ENCODE results near the gene RPL36AL.

DNA sequence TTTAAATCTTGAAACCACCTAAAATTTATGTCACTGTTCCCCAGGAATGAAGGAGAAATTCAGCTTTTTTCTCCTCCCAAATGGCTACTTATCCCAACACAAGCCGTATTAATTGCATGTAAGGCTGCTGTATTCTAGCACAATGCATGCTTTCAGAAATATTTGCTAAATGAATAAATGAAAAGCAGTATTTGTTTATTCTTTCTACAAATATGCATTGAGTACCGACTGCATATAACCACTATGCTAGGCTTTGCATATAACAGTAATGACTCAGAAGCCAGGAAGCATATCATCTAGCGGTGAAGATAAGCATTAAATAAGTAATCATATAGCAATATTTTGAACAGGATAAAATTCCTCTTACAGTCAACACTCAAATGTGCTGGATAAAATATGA, 27.4 kb downstream of the RPL36AL start:
- TF ChIP-seq, protein P1, sequence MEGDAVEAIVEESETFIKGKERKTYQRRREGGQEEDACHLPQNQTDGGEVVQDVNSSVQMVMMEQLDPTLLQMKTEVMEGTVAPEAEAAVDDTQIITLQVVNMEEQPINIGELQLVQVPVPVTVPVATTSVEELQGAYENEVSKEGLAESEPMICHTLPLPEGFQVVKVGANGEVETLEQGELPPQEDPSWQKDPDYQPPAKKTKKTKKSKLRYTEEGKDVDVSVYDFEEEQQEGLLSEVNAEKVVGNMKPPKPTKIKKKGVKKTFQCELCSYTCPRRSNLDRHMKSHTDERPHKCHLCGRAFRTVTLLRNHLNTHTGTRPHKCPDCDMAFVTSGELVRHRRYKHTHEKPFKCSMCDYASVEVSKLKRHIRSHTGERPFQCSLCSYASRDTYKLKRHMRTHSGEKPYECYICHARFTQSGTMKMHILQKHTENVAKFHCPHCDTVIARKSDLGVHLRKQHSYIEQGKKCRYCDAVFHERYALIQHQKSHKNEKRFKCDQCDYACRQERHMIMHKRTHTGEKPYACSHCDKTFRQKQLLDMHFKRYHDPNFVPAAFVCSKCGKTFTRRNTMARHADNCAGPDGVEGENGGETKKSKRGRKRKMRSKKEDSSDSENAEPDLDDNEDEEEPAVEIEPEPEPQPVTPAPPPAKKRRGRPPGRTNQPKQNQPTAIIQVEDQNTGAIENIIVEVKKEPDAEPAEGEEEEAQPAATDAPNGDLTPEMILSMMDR (IDR thresholded peaks at IDR 0.05): no peak
- TF ChIP-seq POLR2A (IDR thresholded peaks at IDR 0.05; ENCODE audit: low read depth): no peak
